ENCODE measurements around the gene GLIPR1L1. TPM values are rescaled to one million over a fixed set of nuclear protein-coding genes. Genes with fewer than 3 reads are reported as not detected.

GLIPR1L1 gene, protein sequence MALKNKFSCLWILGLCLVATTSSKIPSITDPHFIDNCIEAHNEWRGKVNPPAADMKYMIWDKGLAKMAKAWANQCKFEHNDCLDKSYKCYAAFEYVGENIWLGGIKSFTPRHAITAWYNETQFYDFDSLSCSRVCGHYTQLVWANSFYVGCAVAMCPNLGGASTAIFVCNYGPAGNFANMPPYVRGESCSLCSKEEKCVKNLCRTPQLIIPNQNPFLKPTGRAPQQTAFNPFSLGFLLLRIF
- 0.79 TPM in 1 of 2 replicates, not detected in the other for total RNA-seq

DNA sequence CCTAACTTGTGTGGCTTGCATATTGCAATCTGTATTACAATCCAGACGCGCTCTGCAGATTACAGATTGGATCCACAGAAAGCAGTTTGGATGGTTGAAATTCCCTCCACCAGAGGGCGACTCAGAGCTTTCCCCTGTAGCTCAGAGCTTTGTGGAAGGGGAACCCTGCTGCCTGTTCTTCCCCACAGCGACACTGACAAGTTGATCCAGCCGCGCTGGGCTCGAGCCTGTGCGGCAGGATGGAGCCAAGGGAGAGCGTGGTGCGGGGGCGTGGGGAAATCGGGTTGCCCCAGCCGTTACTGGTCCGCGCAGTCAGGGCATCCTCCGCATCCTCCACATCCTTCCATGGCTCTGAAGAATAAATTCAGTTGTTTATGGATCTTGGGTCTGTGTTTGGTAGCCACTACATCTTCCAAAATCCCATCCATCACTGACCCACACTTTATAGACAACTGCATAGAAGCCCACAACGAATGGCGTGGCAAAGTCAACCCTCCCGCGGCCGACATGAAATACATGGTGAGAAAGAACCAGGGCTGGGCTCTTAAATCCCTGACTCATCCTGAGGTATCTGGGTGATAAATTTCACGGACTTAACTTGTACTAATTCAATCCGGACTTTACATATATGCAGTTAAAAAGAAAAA lies at the start of gene GLIPR1L1:
GLIPR1L1 (plus strand) TSS at position 287 of the 647 bp plus-strand sequence; CDS start at position 346, 59 bp downstream.

DNA sequence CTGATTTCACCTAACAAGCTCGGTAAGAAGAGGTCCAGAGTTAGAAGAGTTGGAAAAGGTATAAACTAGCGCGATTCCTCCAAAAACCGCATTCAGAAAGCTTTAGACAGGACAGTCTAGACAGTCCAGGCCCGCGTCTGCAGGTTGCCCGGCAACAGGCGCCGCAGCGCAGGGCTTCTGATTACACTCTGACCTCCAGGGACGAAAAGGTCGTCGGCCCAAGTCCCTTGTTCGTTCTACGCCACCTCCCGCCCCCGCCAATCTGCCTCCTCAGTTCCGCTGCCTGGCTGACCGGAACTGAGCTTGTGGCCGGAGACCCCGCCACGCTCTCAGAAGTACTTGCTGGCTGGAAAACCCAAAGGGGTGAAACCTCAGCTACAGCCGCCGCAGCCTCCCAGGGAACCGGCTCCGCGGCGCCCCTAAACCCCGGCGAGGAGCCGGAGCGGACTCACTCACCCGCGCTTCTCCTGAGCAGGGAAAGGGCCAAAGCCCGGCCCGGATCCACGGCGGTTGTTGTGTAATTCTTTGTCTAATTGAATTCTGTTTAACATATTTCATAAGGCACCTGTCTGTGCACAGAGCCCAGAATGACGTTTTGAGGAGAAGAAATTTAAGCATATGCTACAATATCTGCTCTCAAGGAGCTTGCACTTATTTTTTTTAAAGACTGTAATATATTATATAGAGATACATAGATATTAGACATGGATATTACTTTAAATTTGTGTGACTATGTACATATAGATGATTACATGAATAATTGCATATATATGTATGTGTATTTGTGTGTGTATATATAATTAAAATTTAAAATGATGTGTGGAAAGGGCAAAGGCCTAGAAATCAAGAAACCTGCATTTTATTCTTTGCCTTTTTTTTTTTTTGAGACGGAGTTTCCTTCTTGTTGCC lies 4.3 kb upstream of the GLIPR1L1 start, which contains the start of gene CAPS2:
CAPS2 (minus strand) TSS at position 407 of the 909 bp plus-strand sequence. CDS start 3,826 bp downstream, outside the sequence.

DNA sequence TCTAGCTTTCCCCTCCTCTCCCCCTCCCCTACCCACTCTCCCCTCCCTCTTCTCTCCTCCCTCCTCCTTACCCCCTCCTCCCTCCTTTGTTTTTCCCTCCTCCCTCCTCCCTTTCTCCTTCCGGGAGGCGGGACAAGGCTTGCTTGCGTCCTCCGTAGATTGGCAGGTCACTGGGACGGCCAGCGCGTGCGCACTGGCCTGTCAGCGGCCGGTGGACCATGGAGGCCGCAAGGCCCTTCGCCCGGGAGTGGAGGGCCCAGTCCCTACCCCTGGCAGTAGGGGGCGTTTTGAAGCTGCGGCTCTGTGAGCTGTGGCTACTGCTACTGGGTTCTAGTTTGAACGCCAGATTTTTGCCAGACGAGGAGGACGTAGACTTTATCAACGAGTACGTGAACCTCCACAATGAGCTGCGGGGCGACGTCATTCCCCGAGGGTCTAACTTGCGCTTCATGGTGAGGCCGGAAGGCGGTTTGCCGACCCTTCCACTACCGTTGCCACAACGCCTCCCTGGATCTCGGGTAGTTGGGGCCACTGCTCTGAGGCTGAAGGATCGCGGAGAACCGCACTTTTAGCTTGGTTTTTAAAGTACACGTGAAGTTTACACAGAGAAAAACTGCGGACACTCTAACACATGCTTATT lies 56.5 kb downstream of the GLIPR1L1 start, which contains the start of gene GLIPR1L2:
GLIPR1L2 (plus strand) TSS at position 191 of the 640 bp plus-strand sequence; CDS start at position 219, 28 bp downstream.

Other genes with a start within 250 kb of the GLIPR1L1 start
- gene KCNC2, start 124.8 kb upstream of the GLIPR1L1 start, total RNA-seq: not detected in 2 replicates
- 1.6 and 6.3 TPM in 2 replicates for gene CAPS2, start 4.3 kb upstream of the GLIPR1L1 start, total RNA-seq
- 0.11 and 0.79 TPM in 2 replicates for gene GLIPR1L2, start 56.4 kb downstream of the GLIPR1L1 start, total RNA-seq
- 2.0 and 38.4 TPM in 2 replicates for gene GLIPR1, start 146.1 kb downstream of the GLIPR1L1 start, total RNA-seq
- 21.2 and 27.4 TPM in 2 replicates for gene KRR1, start 176.9 kb downstream of the GLIPR1L1 start, total RNA-seq

All from placental epithelial cell (primary cell).